Measurements from ENCODE around the gene FCHO2. TPM values are rescaled to one million over a fixed set of nuclear protein-coding genes. Genes with fewer than 3 reads are reported as not detected.
"Not testable (repeated sequence)": the region's sequence is repeated elsewhere in the genome, so short reads cannot be mapped to it uniquely, and the experiment has no call there.

The FCHO2 gene
- total RNA-seq, 4 donors from 2014 or later, result 20.2 to 38.0 (median 28.3) TPM

DNA sequence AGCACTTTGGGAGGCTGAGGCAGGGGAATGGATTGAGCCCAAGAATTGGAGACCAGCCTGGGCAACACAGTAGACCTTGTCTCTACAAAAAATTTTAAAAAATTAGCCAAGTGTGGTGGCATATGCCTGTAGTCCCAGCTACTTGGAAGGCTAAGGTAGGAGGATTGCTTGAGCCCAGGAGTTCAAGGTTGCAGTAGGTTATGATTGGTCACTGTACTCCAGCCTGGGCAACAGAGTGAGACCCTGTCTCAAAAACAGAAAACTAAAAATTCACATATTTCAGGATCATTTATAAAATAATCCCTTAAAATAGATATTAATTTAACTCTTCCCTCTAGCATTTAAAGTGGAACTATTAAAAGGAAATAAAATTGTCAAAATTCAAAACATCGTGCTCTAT, 3.4 kb downstream of the FCHO2 start:
- DNase-seq, result no peak
- peaks cover 0 to 2% (median 0%) of the 10 kb centered on the region in 3 donors for H3K36me3 ChIP-seq
- no peaks in the 10 kb centered on the region for H3K9me3 ChIP-seq
- H3K4me1 ChIP-seq, result peaks cover 0 to 14% (median 0%) of the 10 kb centered on the region in 4 donors
- H3K27ac ChIP-seq, result no peak overlapping the region
- TF ChIP-seq POLR2A (IDR thresholded peaks at IDR 0.05), result no peak
- TF ChIP-seq, protein P1, sequence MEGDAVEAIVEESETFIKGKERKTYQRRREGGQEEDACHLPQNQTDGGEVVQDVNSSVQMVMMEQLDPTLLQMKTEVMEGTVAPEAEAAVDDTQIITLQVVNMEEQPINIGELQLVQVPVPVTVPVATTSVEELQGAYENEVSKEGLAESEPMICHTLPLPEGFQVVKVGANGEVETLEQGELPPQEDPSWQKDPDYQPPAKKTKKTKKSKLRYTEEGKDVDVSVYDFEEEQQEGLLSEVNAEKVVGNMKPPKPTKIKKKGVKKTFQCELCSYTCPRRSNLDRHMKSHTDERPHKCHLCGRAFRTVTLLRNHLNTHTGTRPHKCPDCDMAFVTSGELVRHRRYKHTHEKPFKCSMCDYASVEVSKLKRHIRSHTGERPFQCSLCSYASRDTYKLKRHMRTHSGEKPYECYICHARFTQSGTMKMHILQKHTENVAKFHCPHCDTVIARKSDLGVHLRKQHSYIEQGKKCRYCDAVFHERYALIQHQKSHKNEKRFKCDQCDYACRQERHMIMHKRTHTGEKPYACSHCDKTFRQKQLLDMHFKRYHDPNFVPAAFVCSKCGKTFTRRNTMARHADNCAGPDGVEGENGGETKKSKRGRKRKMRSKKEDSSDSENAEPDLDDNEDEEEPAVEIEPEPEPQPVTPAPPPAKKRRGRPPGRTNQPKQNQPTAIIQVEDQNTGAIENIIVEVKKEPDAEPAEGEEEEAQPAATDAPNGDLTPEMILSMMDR (IDR thresholded peaks at IDR 0.05), result no peak
- no peak overlapping the region for H3K4me3 ChIP-seq
- H3K27me3 ChIP-seq, result no peaks in the 10 kb centered on the region

DNA sequence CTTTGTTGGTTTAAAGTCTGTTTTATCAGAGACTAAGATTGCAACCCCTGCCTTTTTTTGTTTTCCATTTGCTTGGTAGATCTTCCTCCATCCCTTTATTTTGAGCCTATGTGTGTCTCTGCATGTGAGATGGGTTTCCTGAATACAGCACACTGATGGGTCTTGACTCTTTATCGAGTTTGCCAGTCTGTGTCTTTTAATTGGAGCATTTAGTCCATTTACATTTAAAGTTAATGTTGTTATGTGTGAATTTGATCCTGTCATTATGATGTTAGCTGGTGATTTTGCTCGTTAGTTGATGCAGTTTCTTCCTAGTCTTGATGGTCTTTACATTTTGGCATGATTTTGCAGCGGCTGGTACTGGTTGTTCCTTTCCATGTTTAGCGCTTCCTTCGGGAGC, 18.6 kb downstream of the FCHO2 start:
- H3K4me3 ChIP-seq, H3K36me3 ChIP-seq, H3K9me3 ChIP-seq, H3K27ac ChIP-seq, DNase-seq, H3K4me1 ChIP-seq, H3K27me3 ChIP-seq: not testable (repeated sequence)

DNA sequence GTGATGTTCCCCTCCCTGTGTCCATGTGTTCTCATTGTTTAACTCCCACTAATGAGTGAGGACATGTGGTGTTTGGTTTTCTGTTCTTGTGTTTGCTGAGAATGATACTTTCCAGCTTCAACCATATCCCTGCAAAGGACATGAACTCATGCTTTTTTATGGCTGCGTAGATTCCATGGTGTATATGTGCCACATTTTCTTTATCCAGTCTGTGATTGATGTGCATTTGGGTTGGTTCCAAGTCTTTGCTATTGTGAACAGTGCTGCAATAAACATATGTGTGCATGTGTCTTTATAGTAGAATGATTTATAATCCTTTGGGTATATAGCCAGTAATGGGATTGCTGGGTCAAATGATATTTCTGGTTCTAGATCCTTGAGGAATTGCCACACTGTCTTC, 21.0 kb downstream of the FCHO2 start:
- not testable (repeated sequence) for H3K36me3 ChIP-seq, DNase-seq, H3K4me1 ChIP-seq, H3K27me3 ChIP-seq, H3K4me3 ChIP-seq, H3K27ac ChIP-seq, H3K9me3 ChIP-seq

DNA sequence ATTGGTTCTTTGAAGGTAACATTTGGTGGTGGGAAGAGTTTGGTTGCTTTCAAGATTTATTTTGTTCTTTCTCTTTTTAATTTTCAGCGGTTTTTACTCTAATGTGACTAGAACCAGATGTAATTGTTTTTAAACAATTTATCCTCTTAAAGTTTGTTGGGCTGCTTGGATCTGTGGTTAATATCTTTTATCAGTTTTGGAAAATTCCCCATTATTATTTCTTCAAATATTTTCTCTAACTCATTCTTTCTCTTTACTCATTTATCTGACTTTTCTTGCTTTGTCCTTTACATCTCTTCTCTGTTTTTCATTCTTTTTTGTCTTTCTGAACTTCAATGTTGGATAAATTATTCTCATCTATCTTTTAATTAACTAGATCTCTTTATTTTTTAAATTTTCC, 29.9 kb downstream of the FCHO2 start:
- no peak overlapping the region for H3K27ac ChIP-seq
- DNase-seq, result no peak
- no peak overlapping the region for H3K4me3 ChIP-seq
- H3K27me3 ChIP-seq, result no peaks in the 10 kb centered on the region
- peaks cover 0 to 11% (median 0%) of the 10 kb centered on the region in 3 donors for H3K36me3 ChIP-seq
- no peaks in the 10 kb centered on the region for H3K4me1 ChIP-seq
- no peaks in the 10 kb centered on the region for H3K9me3 ChIP-seq
- TF ChIP-seq, protein P1 (IDR thresholded peaks at IDR 0.05), result no peak
- TF ChIP-seq POLR2A (IDR thresholded peaks at IDR 0.05), result no peak

DNA sequence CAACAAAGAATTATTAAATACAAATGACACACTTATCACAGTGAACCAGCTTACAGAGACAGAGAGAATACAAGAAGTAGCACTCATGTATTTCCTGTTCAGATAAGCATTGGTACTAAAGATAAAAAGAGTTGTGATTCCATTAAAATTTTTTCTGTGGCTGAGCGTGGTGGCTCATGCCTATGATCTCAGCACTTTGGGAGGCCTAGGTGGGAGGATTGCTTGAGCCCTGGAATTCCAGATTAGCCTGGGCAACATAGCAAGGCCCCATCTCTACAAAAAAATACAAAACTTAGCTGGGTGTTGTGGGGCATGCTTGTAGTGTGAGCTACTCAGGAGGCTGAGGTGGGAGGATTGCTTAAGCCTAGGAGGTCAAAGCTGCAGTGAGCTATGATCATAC, 32.9 kb downstream of the FCHO2 start:
- TF ChIP-seq, protein P1 (IDR thresholded peaks at IDR 0.05), result no peak
- no peak for TF ChIP-seq POLR2A (IDR thresholded peaks at IDR 0.05)
- Histone ChIP-seq H3K27me3 (no peaks in the 10 kb centered on the region), H3K9me3 (no peaks in the 10 kb centered on the region), H3K27ac (no peak overlapping the region), H3K36me3 (peaks cover 0 to 21% (median 0%) of the 10 kb centered on the region in 3 donors), H3K4me1 (no peaks in the 10 kb centered on the region), H3K4me3 (no peak overlapping the region)
- no peak for DNase-seq

DNA sequence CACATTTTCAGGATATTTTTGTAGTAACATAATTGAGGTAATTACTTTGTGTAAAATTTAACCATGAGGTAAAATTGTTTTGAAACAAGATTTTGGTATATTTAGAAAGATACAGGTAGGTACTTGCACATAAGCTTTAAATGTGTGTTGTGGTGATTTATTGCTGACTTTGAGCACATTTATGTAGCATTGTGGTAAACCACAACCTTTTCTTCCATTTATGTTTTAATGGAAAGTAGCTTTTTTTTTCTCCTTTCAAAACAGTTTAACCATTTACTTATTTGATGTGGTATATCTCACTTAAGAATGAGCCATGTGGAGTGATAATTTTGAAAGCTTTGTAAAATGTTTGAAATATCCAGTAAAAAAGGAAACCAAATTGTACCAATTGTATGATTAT, 35.6 kb downstream of the FCHO2 start:
- no peaks in the 10 kb centered on the region for H3K27me3 ChIP-seq
- peaks cover 0 to 29% (median 0%) of the 10 kb centered on the region in 3 donors for H3K36me3 ChIP-seq
- TF ChIP-seq POLR2A (IDR thresholded peaks at IDR 0.05), result no peak
- TF ChIP-seq, protein P1 (IDR thresholded peaks at IDR 0.05), result no peak
- H3K4me3 ChIP-seq, result no peak overlapping the region
- no peaks in the 10 kb centered on the region for H3K9me3 ChIP-seq
- H3K4me1 ChIP-seq, result no peaks in the 10 kb centered on the region
- DNase-seq, result no peak
- H3K27ac ChIP-seq, result no peak overlapping the region

DNA sequence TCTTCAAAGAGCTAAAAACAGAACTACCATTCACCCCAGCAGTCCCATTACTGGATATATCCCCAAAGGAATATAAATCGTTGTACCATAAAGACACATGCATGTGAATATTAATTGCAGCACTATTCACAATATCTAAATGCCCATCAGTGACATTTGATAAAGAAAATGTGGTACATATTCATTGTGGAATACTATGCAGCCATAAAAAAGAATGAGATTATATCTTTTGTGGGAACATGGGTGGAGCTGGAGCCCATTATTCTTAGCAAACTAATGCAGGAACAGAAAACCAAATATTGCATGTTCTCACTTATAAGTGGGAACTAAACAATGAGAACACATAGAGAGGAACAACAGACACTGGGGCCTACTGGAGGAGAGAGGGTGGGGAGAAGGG, 38.7 kb downstream of the FCHO2 start:
- TF ChIP-seq POLR2A (IDR thresholded peaks at IDR 0.05), result no peak
- TF ChIP-seq, protein P1 (IDR thresholded peaks at IDR 0.05), result no peak
- Histone ChIP-seq H3K4me1 (no peaks in the 10 kb centered on the region), H3K4me3 (no peak overlapping the region), H3K27me3 (no peaks in the 10 kb centered on the region), H3K9me3 (no peaks in the 10 kb centered on the region), H3K27ac (no peak overlapping the region), H3K36me3 (peaks cover 0 to 43% (median 0%) of the 10 kb centered on the region in 3 donors)
- no peak for DNase-seq
